Neural cell (in vitro differentiated cells): ENCODE measurements around the gene TOX2. TPM values are rescaled to one million over a fixed set of nuclear protein-coding genes. Genes with fewer than 3 reads are reported as not detected.

ENCODE experiments used
- H2AFZ ChIP-seq: fragments of 200-600, 300-800 bp; sonication (generic), shearing (Covaris generic); 2 replicates; pipeline ENCODE4 v1.6.0; 2014; ENCODE audit warnings: low read depth, mild to moderate bottlenecking, antibody characterized with exemption, low read length, moderate library complexity
- H3F3A ChIP-seq: fragments of 200-600 bp; shearing (Covaris generic); 2 replicates; pipeline ENCODE4 v1.6.1; 2016; ENCODE audit warnings: mild to moderate bottlenecking, moderate library complexity, mixed read lengths, antibody characterized with exemption, low read length; ENCODE audit not compliant: insufficient read depth, poor library complexity, severe bottlenecking
- H3K27ac ChIP-seq: fragments of 200-600, 300-800 bp; sonication (generic), shearing (Covaris generic); 2 replicates; pipeline ENCODE4 v1.5.1; 2014; ENCODE audit warnings: mild to moderate bottlenecking, low read length, moderate library complexity
- H3K27me3 ChIP-seq: fragments of 300-800, 200-600 bp; sonication (generic), shearing (Covaris generic); 2 replicates; pipeline ENCODE4 v1.6.0; 2014; ENCODE audit warnings: mild to moderate bottlenecking, low read depth, low read length, moderate library complexity; ENCODE audit not compliant: insufficient read depth
- H3K36me3 ChIP-seq: fragments of 300-800, 200-600 bp; sonication (generic), shearing (Covaris generic); 2 replicates; pipeline ENCODE4 v1.5.1; 2014; ENCODE audit warnings: mild to moderate bottlenecking, antibody characterized with exemption, low read length, moderate library complexity; ENCODE audit not compliant: insufficient read depth
- H3K4me2 ChIP-seq: fragments of 300-800, 200-600 bp; sonication (generic), shearing (Covaris generic); 2 replicates; pipeline ENCODE4 v1.6.0; 2014; ENCODE audit warnings: mild to moderate bottlenecking, low read length
- H3K4me3 ChIP-seq: fragments of 300-800, 200-600 bp; sonication (generic), shearing (Covaris generic); 2 replicates; pipeline ENCODE4 v1.5.1; 2014; ENCODE audit warnings: mild to moderate bottlenecking, low read length, moderate library complexity
- H3K79me2 ChIP-seq: fragments of 200-600 bp; shearing (Covaris generic); replicated peaks from 2 replicates; pipeline ENCODE4 v1.6.0; 2014; ENCODE audit warnings: mild to moderate bottlenecking, low read length, moderate library complexity; ENCODE audit not compliant: insufficient read depth
- H3K9ac ChIP-seq: fragments of 300-800, 200-600 bp; sonication (generic), shearing (Covaris generic); 2 replicates; pipeline ENCODE4 v1.6.1; 2016; ENCODE audit warnings: mild to moderate bottlenecking, low read length, mixed read lengths
- H3K9me2 ChIP-seq: fragments of 200-600 bp; shearing (Covaris generic); 2 replicates; pipeline ENCODE4 v1.6.1; 2016; ENCODE audit warnings: mild to moderate bottlenecking, low read length, mixed read lengths; ENCODE audit not compliant: insufficient read depth
- H3K9me3 ChIP-seq: fragments of 200-600, 300-800 bp; sonication (generic), shearing (Covaris generic); 2 replicates; pipeline ENCODE4 v1.6.1; 2016; ENCODE audit warnings: mild to moderate bottlenecking, mixed run types, low read length, moderate library complexity, mixed read lengths
- H4K20me1 ChIP-seq: fragments of 200-600 bp; shearing (Covaris generic); 2 replicates; pipeline ENCODE4 v1.6.1; 2016; ENCODE audit warnings: mild to moderate bottlenecking, mixed run types; ENCODE audit not compliant: insufficient read depth
- EP300 ChIP-seq: fragments of 450-650 bp; conservative IDR thresholded peaks from 2 replicates; pipeline ENCODE4 v1.6.1; 2014; ENCODE audit warnings: antibody characterized with exemption, mild to moderate bottlenecking, moderate library complexity; ENCODE audit not compliant: poor library complexity, severe bottlenecking
- EZH2 ChIP-seq: fragments of 200-600, 300-800 bp; shearing (Covaris generic), sonication (generic); IDR thresholded peaks from 2 replicates; pipeline ENCODE4 v1.6.1; 2014; ENCODE audit warnings: antibody characterized with exemption, low read length, borderline replicate concordance, mild to moderate bottlenecking; ENCODE audit not compliant: insufficient read depth, poor library complexity, severe bottlenecking
- MXI1 ChIP-seq: fragments of 450-650 bp; conservative IDR thresholded peaks from 2 replicates; pipeline ENCODE4 v1.6.1; 2014; ENCODE audit warnings: antibody characterized with exemption, mild to moderate bottlenecking; ENCODE audit not compliant: poor library complexity, severe bottlenecking
- POLR2AphosphoS5 ChIP-seq: IDR thresholded peaks from 2 replicates; pipeline ENCODE4 v1.6.1; 2012
- RAD21 ChIP-seq: fragments of 450-650 bp; conservative IDR thresholded peaks from 2 replicates; pipeline ENCODE4 v1.6.1; 2014; ENCODE audit warnings: antibody characterized with exemption, mild to moderate bottlenecking, moderate library complexity
- SMC3 ChIP-seq: fragments of 450-650 bp; conservative IDR thresholded peaks from 2 replicates; pipeline ENCODE4 v1.6.1; 2014; ENCODE audit warnings: antibody characterized with exemption, mild to moderate bottlenecking, moderate library complexity; ENCODE audit not compliant: poor library complexity
- TAF1 ChIP-seq: IDR thresholded peaks from 2 replicates; pipeline ENCODE4 v1.6.1; 2012; ENCODE audit warnings: low read depth
- polyA plus RNA-seq: library from polyadenylated mRNA; depleted of rRNA; stranded (reverse); fragments of >200 nt; gene quantifications from 2 replicates; pipeline ENCODE4 v1.2.3, GENCODE V29; 2014
- TF ChIP-seq, protein P1 (sequence below): IDR thresholded peaks from 2 replicates; pipeline ENCODE4 v1.6.1; 2012; ENCODE audit warnings: borderline replicate concordance
- TF ChIP-seq, protein P2 (sequence below): fragments of 450-650 bp; IDR thresholded peaks from 2 replicates; pipeline ENCODE4 v1.5.1; 2014; ENCODE audit warnings: antibody characterized with exemption, mild to moderate bottlenecking, moderate library complexity; ENCODE audit not compliant: poor library complexity, severe bottlenecking

TOX2 gene
- polyA plus RNA-seq, 1 donor from 2014 or later, result 0.89 TPM

- H3K27ac ChIP-seq, result no peak overlapping the region
These were observed 35.3 kb downstream of the TOX2 start for GRCh38 chr20:43949741-43950618.

DNA sequence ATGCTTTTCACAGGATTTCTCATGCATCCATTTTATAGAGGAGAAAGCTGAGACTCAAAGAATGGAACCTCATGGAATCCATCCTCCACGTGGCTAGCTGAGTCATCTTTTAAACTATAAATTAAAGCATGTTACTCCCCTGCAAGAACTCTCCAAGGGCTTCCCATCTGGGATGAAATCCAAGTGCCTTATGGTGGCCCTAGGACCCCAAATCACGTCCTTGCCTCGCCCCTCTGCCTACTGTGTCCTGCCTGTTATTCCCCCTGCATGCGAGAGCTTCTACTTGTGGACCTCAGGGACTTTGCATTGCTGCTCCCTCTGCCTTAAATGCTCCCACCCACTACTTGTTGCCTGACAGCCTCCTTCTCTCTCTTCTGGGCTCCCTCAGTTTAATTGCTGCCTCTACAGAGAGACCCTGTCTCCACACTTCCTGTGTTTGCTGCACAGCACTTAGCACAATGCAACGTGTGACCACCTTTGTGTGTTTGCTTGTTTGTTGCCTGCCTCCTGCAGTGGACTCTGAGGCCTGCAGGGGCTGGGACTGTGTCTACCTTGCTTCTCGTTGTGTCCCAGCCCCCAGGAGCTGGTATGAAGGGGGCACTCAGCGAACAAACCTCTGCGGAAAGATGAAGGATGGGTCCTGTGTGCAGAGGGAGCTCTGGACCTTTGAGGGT, 39.4 kb downstream of the TOX2 start:
- no peak overlapping the region for H2AFZ ChIP-seq
- H3K79me2 ChIP-seq, result no peaks in the 10 kb centered on the region
- H3K4me3 ChIP-seq, result no peak overlapping the region
- H3F3A ChIP-seq, result no peaks in the 10 kb centered on the region
- H3K9ac ChIP-seq, result no peak overlapping the region
- no peaks in the 10 kb centered on the region for H3K27me3 ChIP-seq
- H4K20me1 ChIP-seq, result no peaks in the 10 kb centered on the region
- H3K4me2 ChIP-seq, result no peak overlapping the region
- no peak overlapping the region for H3K27ac ChIP-seq
- no peaks in the 10 kb centered on the region for H3K36me3 ChIP-seq
- H3K9me3 ChIP-seq, result no peaks in the 10 kb centered on the region
- H3K9me2 ChIP-seq, result no peaks in the 10 kb centered on the region
- TF ChIP-seq SMC3 (no peak), MXI1 (no peak), RAD21 (no peak), POLR2AphosphoS5 (no peak), TAF1 (no peak)
- TF ChIP-seq, protein P1, sequence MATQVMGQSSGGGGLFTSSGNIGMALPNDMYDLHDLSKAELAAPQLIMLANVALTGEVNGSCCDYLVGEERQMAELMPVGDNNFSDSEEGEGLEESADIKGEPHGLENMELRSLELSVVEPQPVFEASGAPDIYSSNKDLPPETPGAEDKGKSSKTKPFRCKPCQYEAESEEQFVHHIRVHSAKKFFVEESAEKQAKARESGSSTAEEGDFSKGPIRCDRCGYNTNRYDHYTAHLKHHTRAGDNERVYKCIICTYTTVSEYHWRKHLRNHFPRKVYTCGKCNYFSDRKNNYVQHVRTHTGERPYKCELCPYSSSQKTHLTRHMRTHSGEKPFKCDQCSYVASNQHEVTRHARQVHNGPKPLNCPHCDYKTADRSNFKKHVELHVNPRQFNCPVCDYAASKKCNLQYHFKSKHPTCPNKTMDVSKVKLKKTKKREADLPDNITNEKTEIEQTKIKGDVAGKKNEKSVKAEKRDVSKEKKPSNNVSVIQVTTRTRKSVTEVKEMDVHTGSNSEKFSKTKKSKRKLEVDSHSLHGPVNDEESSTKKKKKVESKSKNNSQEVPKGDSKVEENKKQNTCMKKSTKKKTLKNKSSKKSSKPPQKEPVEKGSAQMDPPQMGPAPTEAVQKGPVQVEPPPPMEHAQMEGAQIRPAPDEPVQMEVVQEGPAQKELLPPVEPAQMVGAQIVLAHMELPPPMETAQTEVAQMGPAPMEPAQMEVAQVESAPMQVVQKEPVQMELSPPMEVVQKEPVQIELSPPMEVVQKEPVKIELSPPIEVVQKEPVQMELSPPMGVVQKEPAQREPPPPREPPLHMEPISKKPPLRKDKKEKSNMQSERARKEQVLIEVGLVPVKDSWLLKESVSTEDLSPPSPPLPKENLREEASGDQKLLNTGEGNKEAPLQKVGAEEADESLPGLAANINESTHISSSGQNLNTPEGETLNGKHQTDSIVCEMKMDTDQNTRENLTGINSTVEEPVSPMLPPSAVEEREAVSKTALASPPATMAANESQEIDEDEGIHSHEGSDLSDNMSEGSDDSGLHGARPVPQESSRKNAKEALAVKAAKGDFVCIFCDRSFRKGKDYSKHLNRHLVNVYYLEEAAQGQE, result no peak

More at GRCh38 chr20:43949741-43950618, 35.3 kb downstream of the TOX2 start:
- no peak overlapping the region for H3K4me2 ChIP-seq
- no peaks in the 10 kb centered on the region for H3K27me3 ChIP-seq
- no peaks in the 10 kb centered on the region for H3K9me2 ChIP-seq
- no peak overlapping the region for H3K9ac ChIP-seq
- no peak for TF ChIP-seq EZH2
- no peak for TF ChIP-seq POLR2AphosphoS5
- TF ChIP-seq, protein P2, sequence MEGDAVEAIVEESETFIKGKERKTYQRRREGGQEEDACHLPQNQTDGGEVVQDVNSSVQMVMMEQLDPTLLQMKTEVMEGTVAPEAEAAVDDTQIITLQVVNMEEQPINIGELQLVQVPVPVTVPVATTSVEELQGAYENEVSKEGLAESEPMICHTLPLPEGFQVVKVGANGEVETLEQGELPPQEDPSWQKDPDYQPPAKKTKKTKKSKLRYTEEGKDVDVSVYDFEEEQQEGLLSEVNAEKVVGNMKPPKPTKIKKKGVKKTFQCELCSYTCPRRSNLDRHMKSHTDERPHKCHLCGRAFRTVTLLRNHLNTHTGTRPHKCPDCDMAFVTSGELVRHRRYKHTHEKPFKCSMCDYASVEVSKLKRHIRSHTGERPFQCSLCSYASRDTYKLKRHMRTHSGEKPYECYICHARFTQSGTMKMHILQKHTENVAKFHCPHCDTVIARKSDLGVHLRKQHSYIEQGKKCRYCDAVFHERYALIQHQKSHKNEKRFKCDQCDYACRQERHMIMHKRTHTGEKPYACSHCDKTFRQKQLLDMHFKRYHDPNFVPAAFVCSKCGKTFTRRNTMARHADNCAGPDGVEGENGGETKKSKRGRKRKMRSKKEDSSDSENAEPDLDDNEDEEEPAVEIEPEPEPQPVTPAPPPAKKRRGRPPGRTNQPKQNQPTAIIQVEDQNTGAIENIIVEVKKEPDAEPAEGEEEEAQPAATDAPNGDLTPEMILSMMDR, result no peak
- no peak for TF ChIP-seq MXI1
- TF ChIP-seq, protein P1, result no peak
- TF ChIP-seq SMC3, result no peak
- no peak for TF ChIP-seq RAD21
- no peak for TF ChIP-seq EP300
- no peak for TF ChIP-seq TAF1
- no peaks in the 10 kb centered on the region for H3K9me3 ChIP-seq
- H3K36me3 ChIP-seq, result no peaks in the 10 kb centered on the region
- no peaks in the 10 kb centered on the region for H3F3A ChIP-seq
- no peak overlapping the region for H3K4me3 ChIP-seq
- H2AFZ ChIP-seq, result no peak overlapping the region
- H4K20me1 ChIP-seq, result no peaks in the 10 kb centered on the region
- no peaks in the 10 kb centered on the region for H3K79me2 ChIP-seq
